Stimulated activated CD8-positive, alpha-beta memory T cell treated with anti-CD3 and anti-CD28 coated beads, Interleukin-7, amount 100 ng/mL, for 4 hours (primary cell): ENCODE measurements around the gene UGT3A2.

Source experiments
- DNase-seq, 2 donors: peaks; one replicate each; pipeline ENCODE4 v3.0.0-alpha.2; 2020; ENCODE audit warnings: low read depth in 2 of 2

Gene UGT3A2

GRCh38 chr5:36066540-36067210 is at the start of gene UGT3A2:
Gene UGT3A2, minus strand, starts transcription at chr5:36066882. Its CDS starts 93 bp downstream, at chr5:36066789.
- no peak for DNase-seq

GRCh38 chr5:36111238-36111637 is 44.6 kb upstream of the UGT3A2 start:
- DNase-seq: no peak

GRCh38 chr5:36108758-36109460 is 42.2 kb upstream of the UGT3A2 start:
- no peak for DNase-seq

GRCh38 chr5:36105819-36106218 is 39.1 kb upstream of the UGT3A2 start:
- no peak for DNase-seq

GRCh38 chr5:36099748-36100147 is 33.1 kb upstream of the UGT3A2 start:
- no peak for DNase-seq

GRCh38 chr5:36096486-36096885 is 29.8 kb upstream of the UGT3A2 start:
- no peak for DNase-seq

GRCh38 chr5:36089989-36090388 is 23.3 kb upstream of the UGT3A2 start:
- DNase-seq: no peak

GRCh38 chr5:36079200-36079781 is 12.6 kb upstream of the UGT3A2 start:
- DNase-seq: no peak

- DNase-seq: no peak
Observed at GRCh38 chr5:36078430-36078829, 11.7 kb upstream of the UGT3A2 start.

- DNase-seq: no peak
Observed at GRCh38 chr5:36073595-36074216, 7.0 kb upstream of the UGT3A2 start.

- DNase-seq: no peak
Observed at GRCh38 chr5:36070687-36071571, 4.2 kb upstream of the UGT3A2 start.

GRCh38 chr5:36068751-36069281 is 2.1 kb upstream of the UGT3A2 start:
- DNase-seq: no peak

GRCh38 chr5:36066001-36066539 is 612 bp downstream of the UGT3A2 start:
- DNase-seq: no peak

- no peak for DNase-seq
Observed at GRCh38 chr5:36060420-36060887, 6.2 kb downstream of the UGT3A2 start.

GRCh38 chr5:36059571-36060419 is 6.9 kb downstream of the UGT3A2 start:
- DNase-seq: no peak

- no peak for DNase-seq
Observed at GRCh38 chr5:36058776-36059175, 7.9 kb downstream of the UGT3A2 start.

- DNase-seq: no peak
Observed at GRCh38 chr5:36057386-36057785, 9.3 kb downstream of the UGT3A2 start.

- no peak for DNase-seq
Observed at GRCh38 chr5:36056422-36056821, 10.3 kb downstream of the UGT3A2 start.

GRCh38 chr5:36055984-36056383 is 10.7 kb downstream of the UGT3A2 start:
- no peak for DNase-seq

- DNase-seq: no peak
Observed at GRCh38 chr5:36054647-36055046, 12.0 kb downstream of the UGT3A2 start.
